Measurements from ENCODE around the gene PGM1. TPM values are rescaled to one million over a fixed set of nuclear protein-coding genes. Genes with fewer than 3 reads are reported as not detected.

Gene PGM1
- total and polyA plus RNA-seq, 10 of the 15 experiments (the other 5 are each of a cell fraction or from before 2014, with no cell fraction given) = 22.5 to 72.6 (median 50.8) TPM

DNA sequence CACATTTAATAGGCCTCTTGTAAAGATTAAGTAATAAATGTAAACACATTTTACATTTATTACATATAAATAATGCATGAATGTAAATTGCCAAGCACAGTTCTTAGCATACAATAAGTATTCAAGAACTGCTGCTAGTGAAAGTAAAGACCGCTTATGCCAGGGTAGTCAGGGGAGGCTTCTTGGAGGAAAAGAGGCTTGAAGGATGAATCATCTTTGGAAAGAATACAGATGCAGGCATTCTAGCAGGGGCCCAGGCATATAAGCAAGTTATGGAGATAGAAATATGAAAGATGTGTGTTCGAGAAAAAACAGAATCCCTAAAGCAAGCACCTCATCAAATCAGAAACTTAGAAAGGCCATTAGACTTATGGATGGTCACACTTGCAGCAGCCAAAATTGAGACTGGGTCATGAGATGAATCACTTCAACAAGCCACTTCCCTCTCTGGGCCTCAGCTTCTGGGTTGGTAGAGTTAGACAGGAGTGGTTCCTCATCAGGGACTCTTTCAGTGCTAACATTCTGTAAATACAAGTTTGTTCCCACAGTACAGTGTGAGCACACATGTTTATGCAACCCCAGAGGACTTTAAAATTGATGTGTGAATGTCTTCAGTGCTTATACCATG lies 100.8 kb downstream of the PGM1 start:
- no TSS peak for BruUV-seq (replicated peaks)
- POLR2A ChIA-PET = no interaction called here
- no peak overlapping the region for H3K4me2 ChIP-seq (ENCODE audit: control insufficient read depth, insufficient read depth)
- RAD21 ChIA-PET (ENCODE audit: unreplicated experiment) = no interaction called here
- H2AFZ ChIP-seq (ENCODE audit: control insufficient read depth, low read depth, low read length) = no peak overlapping the region
- no peaks in the 10 kb centered on the region for H3K9me3 ChIP-seq (replicated peaks; ENCODE audit: control insufficient read depth, insufficient read depth, low read length)
- no peaks in the 10 kb centered on the region for H3K4me1 ChIP-seq (ENCODE audit: control insufficient read depth, insufficient read depth, low read length)
- H3K4me3 ChIP-seq = no peak overlapping the region
- in situ Hi-C loops (cut with MboI) = loop anchor here (10.0 kb wide), 1 partner anchor 441 kb away; no protein-coding TSS in a partner anchor
- SMC1A ChIA-PET (ENCODE audit: uncharacterized antibody, unreplicated experiment) = interaction anchor here (3.8 kb wide), 1 partner anchor 552 kb away, joined by 49 read pairs; no protein-coding TSS in a partner anchor
- no peak for TF ChIP-seq SIN3A (IDR thresholded peaks at IDR 0.05; ENCODE audit: low read depth, low read length)
- no peak for TF ChIP-seq WRNIP1 (IDR thresholded peaks at IDR 0.05; ENCODE audit: borderline replicate concordance, low read depth, low read length)
- TF ChIP-seq, protein P1, sequence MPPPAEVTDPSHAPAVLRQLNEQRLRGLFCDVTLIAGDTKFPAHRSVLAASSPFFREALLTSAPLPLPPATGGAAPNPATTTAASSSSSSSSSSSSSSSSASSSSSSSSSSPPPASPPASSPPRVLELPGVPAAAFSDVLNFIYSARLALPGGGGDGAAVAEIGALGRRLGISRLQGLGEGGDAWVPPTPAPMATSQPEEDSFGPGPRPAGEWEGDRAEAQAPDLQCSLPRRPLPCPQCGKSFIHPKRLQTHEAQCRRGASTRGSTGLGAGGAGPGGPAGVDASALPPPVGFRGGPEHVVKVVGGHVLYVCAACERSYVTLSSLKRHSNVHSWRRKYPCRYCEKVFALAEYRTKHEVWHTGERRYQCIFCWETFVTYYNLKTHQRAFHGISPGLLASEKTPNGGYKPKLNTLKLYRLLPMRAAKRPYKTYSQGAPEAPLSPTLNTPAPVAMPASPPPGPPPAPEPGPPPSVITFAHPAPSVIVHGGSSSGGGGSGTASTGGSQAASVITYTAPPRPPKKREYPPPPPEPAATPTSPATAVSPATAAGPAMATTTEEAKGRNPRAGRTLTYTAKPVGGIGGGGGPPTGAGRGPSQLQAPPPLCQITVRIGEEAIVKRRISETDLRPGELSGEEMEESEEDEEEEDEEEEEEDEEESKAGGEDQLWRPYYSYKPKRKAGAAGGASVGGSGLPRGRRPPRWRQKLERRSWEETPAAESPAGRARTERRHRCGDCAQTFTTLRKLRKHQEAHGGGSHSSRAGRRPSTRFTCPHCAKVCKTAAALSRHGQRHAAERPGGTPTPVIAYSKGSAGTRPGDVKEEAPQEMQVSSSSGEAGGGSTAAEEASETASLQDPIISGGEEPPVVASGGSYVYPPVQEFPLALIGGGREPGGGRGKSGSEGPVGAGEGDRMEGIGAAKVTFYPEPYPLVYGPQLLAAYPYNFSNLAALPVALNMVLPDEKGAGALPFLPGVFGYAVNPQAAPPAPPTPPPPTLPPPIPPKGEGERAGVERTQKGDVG (CRISPR knock-in tag; IDR thresholded peaks at IDR 0.05) = no peak
- TF ChIP-seq, protein P2, sequence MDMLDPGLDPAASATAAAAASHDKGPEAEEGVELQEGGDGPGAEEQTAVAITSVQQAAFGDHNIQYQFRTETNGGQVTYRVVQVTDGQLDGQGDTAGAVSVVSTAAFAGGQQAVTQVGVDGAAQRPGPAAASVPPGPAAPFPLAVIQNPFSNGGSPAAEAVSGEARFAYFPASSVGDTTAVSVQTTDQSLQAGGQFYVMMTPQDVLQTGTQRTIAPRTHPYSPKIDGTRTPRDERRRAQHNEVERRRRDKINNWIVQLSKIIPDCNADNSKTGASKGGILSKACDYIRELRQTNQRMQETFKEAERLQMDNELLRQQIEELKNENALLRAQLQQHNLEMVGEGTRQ (IDR thresholded peaks at IDR 0.05; ENCODE audit: borderline replicate concordance, low read depth, low read length) = no peak
- 0 out of 2 replicates have a peak, but pooled peaks have one; percentile 7 for TF ChIP-seq BCL11A (IDR thresholded peaks at IDR 0.05; ENCODE audit: low read depth, low read length)
- peak; percentile 75 for TF ChIP-seq SPI1 (IDR thresholded peaks at IDR 0.05; ENCODE audit: borderline replicate concordance, insufficient read depth, low read depth, low read length)
- no peak for TF ChIP-seq FOXK2 (IDR thresholded peaks at IDR 0.05)
- TF ChIP-seq, protein P3, sequence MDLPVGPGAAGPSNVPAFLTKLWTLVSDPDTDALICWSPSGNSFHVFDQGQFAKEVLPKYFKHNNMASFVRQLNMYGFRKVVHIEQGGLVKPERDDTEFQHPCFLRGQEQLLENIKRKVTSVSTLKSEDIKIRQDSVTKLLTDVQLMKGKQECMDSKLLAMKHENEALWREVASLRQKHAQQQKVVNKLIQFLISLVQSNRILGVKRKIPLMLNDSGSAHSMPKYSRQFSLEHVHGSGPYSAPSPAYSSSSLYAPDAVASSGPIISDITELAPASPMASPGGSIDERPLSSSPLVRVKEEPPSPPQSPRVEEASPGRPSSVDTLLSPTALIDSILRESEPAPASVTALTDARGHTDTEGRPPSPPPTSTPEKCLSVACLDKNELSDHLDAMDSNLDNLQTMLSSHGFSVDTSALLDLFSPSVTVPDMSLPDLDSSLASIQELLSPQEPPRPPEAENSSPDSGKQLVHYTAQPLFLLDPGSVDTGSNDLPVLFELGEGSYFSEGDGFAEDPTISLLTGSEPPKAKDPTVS (IDR thresholded peaks at IDR 0.05; ENCODE audit: low read depth, low read length) = no peak
- no peak for TF ChIP-seq RBBP5 (conservative IDR thresholded peaks at IDR 0.05)
- TF ChIP-seq BHLHE40 (IDR thresholded peaks at IDR 0.05; ENCODE audit: borderline replicate concordance in 1 of 2, low read depth in 2 of 2, low read length in 1 of 2) = peak in 1 of 2 experiments; percentile 18; a peak in 1 of 4 replicates
- no peak for TF ChIP-seq HDGF (IDR thresholded peaks at IDR 0.05)
- TF ChIP-seq JUND (IDR thresholded peaks at IDR 0.05; ENCODE audit: low read depth, low read length) = no peak
- TF ChIP-seq RB1 (IDR thresholded peaks at IDR 0.05; ENCODE audit: borderline replicate concordance) = no peak
- CTCF ChIA-PET = interaction anchor here (3.5 kb wide), 1 partner anchor 549 kb away, joined by 51 read pairs; no protein-coding TSS in a partner anchor
- FAIRE-seq = no peak
- H3K79me2 ChIP-seq (ENCODE audit: control insufficient read depth, insufficient read depth, low read length) = no peaks in the 10 kb centered on the region
- no peaks in the 10 kb centered on the region for H3K36me3 ChIP-seq (ENCODE audit: control insufficient read depth in 2 of 2, insufficient read depth in 2 of 2, low read length in 1 of 2)
- no peak overlapping the region for H3K27ac ChIP-seq (ENCODE audit: control insufficient read depth, insufficient read depth)
- WGBS (ENCODE audit: insufficient coverage, insufficient replicate concordance, low lambda C conversion rate, missing lambda C conversion rate) = 32% methylated on average over 2 of the region's 2 CpGs
- no peak overlapping the region for H3K9ac ChIP-seq (ENCODE audit: control insufficient read depth, insufficient read depth, low read length)
- peak; percentile 78 for ATAC-seq
- intact Hi-C loops (cut with micrococcal nuclease; ENCODE audit: unreplicated experiment) = loop anchor here (5.0 kb wide), 1 partner anchor 443 kb away; no protein-coding TSS in a partner anchor
- H4K20me1 ChIP-seq (ENCODE audit: control insufficient read depth, insufficient read depth) = no peaks in the 10 kb centered on the region; the same call in 1 of the 2 replicates
- no peak for DNase-seq (ENCODE audit: low read depth, low spot score)
- no peaks in the 10 kb centered on the region; a peak in 1 of 4 replicates for H3K27me3 ChIP-seq (replicated peaks in 1 of 2; ENCODE audit: control insufficient read depth in 2 of 2, insufficient read depth in 2 of 2, low read length in 1 of 2)

Data from GM12878 (cell line).